ENCODE data around the gene TF.

The TF gene

DNA sequence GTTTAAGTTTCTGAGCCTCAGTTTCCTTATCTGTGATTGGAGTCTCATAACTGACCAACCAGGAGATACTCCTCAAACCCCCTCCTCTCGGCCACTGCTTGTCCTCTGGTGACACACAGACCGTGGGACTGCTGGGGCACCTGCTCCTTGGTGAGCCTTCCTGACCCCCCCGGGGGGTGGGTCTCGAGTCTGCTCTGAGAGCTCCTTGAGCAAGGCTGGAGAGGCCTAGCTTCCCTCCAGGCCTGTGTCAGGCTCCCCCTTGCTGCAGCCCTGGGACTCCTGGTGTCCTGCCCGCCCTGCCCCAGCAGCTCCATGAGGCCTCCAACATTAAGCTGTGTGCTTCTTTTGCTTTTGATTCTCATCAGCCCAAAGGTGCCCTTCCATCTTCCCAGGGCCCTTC is 87.1 kb downstream of the TF start:
- H3K4me1 ChIP-seq (ENCODE audit: insufficient read depth, low read length), result no peaks in the 10 kb centered on the region
- H3K9ac ChIP-seq (ENCODE audit: low read length), result no peak overlapping the region
- no peaks in the 10 kb centered on the region for H3K36me3 ChIP-seq (ENCODE audit: insufficient read depth, low read length)
- H3K27ac ChIP-seq (ENCODE audit: low read depth, low read length), result no peak overlapping the region
- no peaks in the 10 kb centered on the region for H3K9me3 ChIP-seq (ENCODE audit: low read length)
- H3K27me3 ChIP-seq (ENCODE audit: control insufficient read depth in 1 of 2, insufficient read depth in 2 of 2, low read length in 2 of 2), result no peaks in the 10 kb centered on the region
- H3K4me3 ChIP-seq (ENCODE audit: low read depth in 1 of 2, low read length in 2 of 2), result no peak overlapping the region

DNA sequence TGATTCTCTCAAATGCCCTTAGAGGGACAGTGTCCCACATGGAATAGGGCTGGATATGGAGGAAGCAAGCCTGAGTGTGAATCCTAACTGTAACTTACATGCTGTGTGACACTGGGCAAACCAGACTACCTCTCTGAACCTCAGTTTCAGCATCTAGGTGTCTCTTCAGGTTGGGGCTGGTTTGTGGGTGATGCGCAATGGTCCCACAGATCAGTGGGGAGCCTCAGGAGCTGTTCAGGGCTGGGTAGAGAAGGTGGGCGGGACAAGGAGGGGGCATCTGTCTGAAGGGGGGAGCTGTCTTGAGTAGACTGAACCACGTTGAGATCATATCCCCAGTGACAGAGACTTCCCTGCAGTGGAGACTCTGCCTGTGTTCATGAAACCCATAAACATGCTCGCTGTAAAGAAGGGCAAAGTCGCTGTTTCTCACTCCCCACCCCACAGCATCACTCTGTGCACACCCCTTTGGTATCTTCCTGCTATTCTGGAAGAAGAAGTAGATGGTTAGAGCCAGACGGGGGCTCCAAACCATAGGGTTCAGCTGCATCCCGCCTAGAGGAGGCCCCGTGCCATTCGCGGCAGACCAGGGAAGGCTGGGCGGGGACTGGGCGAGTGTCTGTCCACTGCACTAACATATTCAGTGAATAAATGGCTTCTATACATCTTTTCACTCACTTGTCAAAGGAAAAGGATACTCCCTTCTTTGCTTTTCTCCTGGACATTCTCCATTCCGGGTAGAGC is 87.9 kb downstream of the TF start:
- Histone ChIP-seq H3K9me3 (ENCODE audit: low read length) (no peaks in the 10 kb centered on the region), H3K9ac (ENCODE audit: low read length) (no peak overlapping the region), H3K4me1 (ENCODE audit: insufficient read depth, low read length) (no peaks in the 10 kb centered on the region), H3K27ac (ENCODE audit: low read depth, low read length) (no peak overlapping the region), H3K4me3 (ENCODE audit: low read depth in 1 of 2, low read length in 2 of 2) (no peak overlapping the region), H3K27me3 (ENCODE audit: control insufficient read depth in 1 of 2, insufficient read depth in 2 of 2, low read length in 2 of 2) (no peaks in the 10 kb centered on the region), H3K36me3 (ENCODE audit: insufficient read depth, low read length) (peaks cover 1% of the 10 kb centered on the region)

- Histone ChIP-seq H3K4me3 (ENCODE audit: low read depth in 1 of 2, low read length in 2 of 2) (no peak overlapping the region), H3K9me3 (ENCODE audit: low read length) (no peaks in the 10 kb centered on the region), H3K4me1 (ENCODE audit: insufficient read depth, low read length) (no peaks in the 10 kb centered on the region), H3K27ac (ENCODE audit: low read depth, low read length) (no peak overlapping the region), H3K9ac (ENCODE audit: low read length) (no peak overlapping the region), H3K36me3 (ENCODE audit: insufficient read depth, low read length) (peaks cover 6% of the 10 kb centered on the region), H3K27me3 (ENCODE audit: control insufficient read depth in 1 of 2, insufficient read depth in 2 of 2, low read length in 2 of 2) (no peaks in the 10 kb centered on the region)
Observed at GRCh38 chr3:133834621-133835417, 88.6 kb downstream of the TF start.

DNA sequence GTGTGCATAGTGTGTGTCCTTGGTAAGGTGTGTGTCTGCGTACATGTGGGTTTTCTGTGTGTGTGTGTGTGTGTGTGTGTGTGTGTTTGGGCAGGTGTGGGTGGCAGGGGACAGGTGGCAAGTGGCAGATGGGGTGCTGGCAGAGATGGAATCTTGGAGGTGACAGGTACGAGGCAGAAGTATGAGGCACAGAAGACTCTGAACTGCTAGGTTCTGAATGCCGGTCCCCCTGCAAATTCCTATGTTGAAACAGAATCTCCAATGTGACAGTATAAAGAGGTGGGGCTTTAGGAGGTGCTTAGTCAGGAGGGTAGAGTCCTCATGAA is 89.2 kb downstream of the TF start:
- Histone ChIP-seq H3K27me3 (ENCODE audit: control insufficient read depth in 1 of 2, insufficient read depth in 2 of 2, low read length in 2 of 2) (no peaks in the 10 kb centered on the region), H3K36me3 (ENCODE audit: insufficient read depth, low read length) (peaks cover 6% of the 10 kb centered on the region), H3K9me3 (ENCODE audit: low read length) (no peaks in the 10 kb centered on the region), H3K4me3 (ENCODE audit: low read depth in 1 of 2, low read length in 2 of 2) (no peak overlapping the region), H3K27ac (ENCODE audit: low read depth, low read length) (no peak overlapping the region), H3K4me1 (ENCODE audit: insufficient read depth, low read length) (no peaks in the 10 kb centered on the region), H3K9ac (ENCODE audit: low read length) (no peak overlapping the region)

DNA sequence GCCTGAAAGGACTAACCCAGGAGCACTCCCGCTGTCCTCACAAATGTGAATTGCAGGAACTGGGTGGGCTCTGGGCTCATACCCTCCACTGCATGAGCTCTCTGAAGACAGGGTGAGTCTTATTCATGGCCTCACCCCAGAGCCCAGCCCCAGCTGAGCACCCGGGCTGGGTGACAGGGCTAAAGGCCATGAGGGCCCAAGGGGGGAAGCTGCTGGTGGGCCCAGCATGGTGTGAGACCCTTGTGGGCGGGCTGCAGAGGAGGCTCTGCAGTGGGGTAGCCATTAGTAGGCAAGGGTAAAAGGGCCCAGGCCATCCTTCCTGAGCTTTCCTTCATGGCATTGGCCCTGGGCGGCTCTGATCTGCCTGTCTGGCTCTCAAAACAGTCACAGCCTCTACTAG is 89.8 kb downstream of the TF start:
- H3K27me3 ChIP-seq (ENCODE audit: control insufficient read depth in 1 of 2, insufficient read depth in 2 of 2, low read length in 2 of 2), result no peaks in the 10 kb centered on the region
- no peak overlapping the region for H3K27ac ChIP-seq (ENCODE audit: low read depth, low read length)
- no peak overlapping the region for H3K4me3 ChIP-seq (ENCODE audit: low read depth in 1 of 2, low read length in 2 of 2)
- no peak overlapping the region for H3K9ac ChIP-seq (ENCODE audit: low read length)
- peaks cover 6% of the 10 kb centered on the region for H3K36me3 ChIP-seq (ENCODE audit: insufficient read depth, low read length)
- H3K4me1 ChIP-seq (ENCODE audit: insufficient read depth, low read length), result no peaks in the 10 kb centered on the region
- H3K9me3 ChIP-seq (ENCODE audit: low read length), result no peaks in the 10 kb centered on the region

DNA sequence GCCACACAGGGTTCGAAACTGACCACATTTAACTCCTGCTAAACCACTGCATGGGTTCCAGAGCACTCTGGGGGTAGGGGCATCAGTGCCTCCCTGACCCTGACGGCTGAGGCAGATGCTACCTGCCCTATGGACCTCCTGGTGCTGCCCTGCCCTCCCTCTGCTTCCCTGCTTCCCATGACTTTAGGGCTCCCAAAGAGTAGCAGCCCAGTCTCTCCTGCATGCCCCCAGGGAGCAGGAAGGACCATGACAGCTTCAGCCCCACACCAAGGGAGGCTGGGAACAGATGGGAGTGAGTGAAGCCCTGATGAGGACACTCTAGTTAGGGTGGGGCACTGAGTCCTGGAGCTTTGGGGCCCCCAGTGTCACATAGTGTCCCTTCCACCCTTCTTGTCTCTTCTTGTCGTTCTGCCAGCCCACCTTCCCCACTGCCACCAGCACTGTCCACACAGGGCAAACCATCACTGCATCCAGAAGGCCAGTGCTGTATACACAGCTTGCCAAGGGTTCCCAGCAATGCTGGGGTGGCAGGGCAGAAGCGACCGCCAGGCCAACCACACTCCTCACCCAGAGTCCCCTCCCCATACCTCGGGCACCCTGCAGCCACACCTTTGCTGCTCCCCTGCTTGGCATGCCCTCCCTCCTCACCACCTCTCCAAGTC is 90.4 kb downstream of the TF start:
- H3K4me1 ChIP-seq (ENCODE audit: insufficient read depth, low read length), result no peaks in the 10 kb centered on the region
- no peak overlapping the region for H3K4me3 ChIP-seq (ENCODE audit: low read depth in 1 of 2, low read length in 2 of 2)
- H3K36me3 ChIP-seq (ENCODE audit: insufficient read depth, low read length), result peaks cover 6% of the 10 kb centered on the region
- no peaks in the 10 kb centered on the region for H3K9me3 ChIP-seq (ENCODE audit: low read length)
- no peak overlapping the region for H3K9ac ChIP-seq (ENCODE audit: low read length)
- no peaks in the 10 kb centered on the region for H3K27me3 ChIP-seq (ENCODE audit: control insufficient read depth in 1 of 2, insufficient read depth in 2 of 2, low read length in 2 of 2)
- H3K27ac ChIP-seq (ENCODE audit: low read depth, low read length), result no peak overlapping the region

DNA sequence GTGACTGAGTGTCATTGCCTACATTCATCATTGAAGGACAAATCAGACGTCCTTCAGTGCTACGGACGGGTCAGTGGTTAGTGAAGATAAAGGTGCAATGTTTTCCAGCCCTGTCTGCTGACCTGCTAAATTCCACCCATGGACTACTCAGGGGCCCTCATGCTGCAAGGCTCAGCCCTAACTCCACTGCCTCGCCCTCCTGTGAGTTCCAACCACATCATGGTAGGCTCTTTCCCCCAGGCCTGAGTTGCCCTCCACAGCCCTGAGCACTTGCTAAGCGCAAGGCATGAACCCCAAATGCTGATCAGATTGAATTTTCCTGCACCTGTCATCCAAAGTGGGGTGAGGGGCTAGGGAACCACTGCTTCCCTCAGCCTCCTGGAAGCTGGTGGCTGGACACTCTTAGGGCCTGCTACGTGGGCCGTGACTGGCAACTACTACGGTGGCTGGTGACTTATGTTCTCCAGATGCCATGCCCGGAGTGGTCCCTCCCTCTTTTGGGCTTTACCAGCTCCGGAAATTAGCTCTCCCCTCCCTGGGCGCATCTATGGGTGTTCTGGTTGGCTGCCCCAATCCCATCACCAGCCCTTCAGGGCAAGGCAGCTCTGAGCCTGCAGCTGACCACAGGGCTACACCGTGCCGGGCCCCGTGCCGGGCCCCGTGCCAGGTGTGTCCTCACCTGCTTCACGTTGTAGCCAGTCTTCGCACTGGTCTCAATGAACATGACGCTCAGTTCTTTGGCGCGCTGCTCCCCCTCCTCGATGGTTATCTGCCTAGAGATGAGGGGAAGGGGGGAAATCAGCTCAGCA is 91.5 kb downstream of the TF start:
- no peak overlapping the region for H3K9ac ChIP-seq (ENCODE audit: low read length)
- H3K4me1 ChIP-seq (ENCODE audit: insufficient read depth, low read length), result no peaks in the 10 kb centered on the region
- H3K27me3 ChIP-seq (ENCODE audit: control insufficient read depth in 1 of 2, insufficient read depth in 2 of 2, low read length in 2 of 2), result no peaks in the 10 kb centered on the region
- H3K9me3 ChIP-seq (ENCODE audit: low read length), result no peaks in the 10 kb centered on the region
- peaks cover 6% of the 10 kb centered on the region for H3K36me3 ChIP-seq (ENCODE audit: insufficient read depth, low read length)
- no peak overlapping the region for H3K4me3 ChIP-seq (ENCODE audit: low read depth in 1 of 2, low read length in 2 of 2)
- no peak overlapping the region for H3K27ac ChIP-seq (ENCODE audit: low read depth, low read length)

- no peak overlapping the region for H3K27ac ChIP-seq (ENCODE audit: low read depth, low read length)
- no peaks in the 10 kb centered on the region for H3K27me3 ChIP-seq (ENCODE audit: control insufficient read depth in 1 of 2, insufficient read depth in 2 of 2, low read length in 2 of 2)
- no peaks in the 10 kb centered on the region for H3K4me1 ChIP-seq (ENCODE audit: insufficient read depth, low read length)
- H3K4me3 ChIP-seq (ENCODE audit: low read depth in 1 of 2, low read length in 2 of 2), result no peak overlapping the region
- H3K36me3 ChIP-seq (ENCODE audit: insufficient read depth, low read length), result peaks cover 6% of the 10 kb centered on the region
- no peaks in the 10 kb centered on the region for H3K9me3 ChIP-seq (ENCODE audit: low read length)
- no peak overlapping the region for H3K9ac ChIP-seq (ENCODE audit: low read length)
Observed at GRCh38 chr3:133838296-133838789, 92.2 kb downstream of the TF start.

GRCh38 chr3:133838916-133839800 is 93.0 kb downstream of the TF start:
- Histone ChIP-seq H3K36me3 (ENCODE audit: insufficient read depth, low read length) (peaks cover 6% of the 10 kb centered on the region), H3K4me1 (ENCODE audit: insufficient read depth, low read length) (no peaks in the 10 kb centered on the region)

GRCh38 chr3:133840055-133840737 is 94.0 kb downstream of the TF start:
- no peak overlapping the region for H3K27ac ChIP-seq (ENCODE audit: low read depth, low read length)
- H3K9ac ChIP-seq (ENCODE audit: low read length), result no peak overlapping the region
- no peaks in the 10 kb centered on the region for H3K27me3 ChIP-seq (ENCODE audit: control insufficient read depth in 1 of 2, insufficient read depth in 2 of 2, low read length in 2 of 2)
- no peaks in the 10 kb centered on the region for H3K9me3 ChIP-seq (ENCODE audit: low read length)
- peaks cover 6% of the 10 kb centered on the region for H3K36me3 ChIP-seq (ENCODE audit: insufficient read depth, low read length)
- H3K4me3 ChIP-seq (ENCODE audit: low read depth in 1 of 2, low read length in 2 of 2), result no peak overlapping the region
- H3K4me1 ChIP-seq (ENCODE audit: insufficient read depth, low read length), result no peaks in the 10 kb centered on the region

More at GRCh38 chr3:133838916-133839800, 93.0 kb downstream of the TF start:
- no peak overlapping the region for H3K27ac ChIP-seq (ENCODE audit: low read depth, low read length)
- no peaks in the 10 kb centered on the region for H3K9me3 ChIP-seq (ENCODE audit: low read length)
- no peak overlapping the region for H3K9ac ChIP-seq (ENCODE audit: low read length)
- H3K4me3 ChIP-seq (ENCODE audit: low read depth in 1 of 2, low read length in 2 of 2), result no peak overlapping the region
- no peaks in the 10 kb centered on the region for H3K27me3 ChIP-seq (ENCODE audit: control insufficient read depth in 1 of 2, insufficient read depth in 2 of 2, low read length in 2 of 2)
